ENCODE data around the gene HEY2.
"Not testable (repeated sequence)": the region's sequence is repeated elsewhere in the genome, so short reads cannot be mapped to it uniquely, and the experiment has no call there.

Gene HEY2

DNA sequence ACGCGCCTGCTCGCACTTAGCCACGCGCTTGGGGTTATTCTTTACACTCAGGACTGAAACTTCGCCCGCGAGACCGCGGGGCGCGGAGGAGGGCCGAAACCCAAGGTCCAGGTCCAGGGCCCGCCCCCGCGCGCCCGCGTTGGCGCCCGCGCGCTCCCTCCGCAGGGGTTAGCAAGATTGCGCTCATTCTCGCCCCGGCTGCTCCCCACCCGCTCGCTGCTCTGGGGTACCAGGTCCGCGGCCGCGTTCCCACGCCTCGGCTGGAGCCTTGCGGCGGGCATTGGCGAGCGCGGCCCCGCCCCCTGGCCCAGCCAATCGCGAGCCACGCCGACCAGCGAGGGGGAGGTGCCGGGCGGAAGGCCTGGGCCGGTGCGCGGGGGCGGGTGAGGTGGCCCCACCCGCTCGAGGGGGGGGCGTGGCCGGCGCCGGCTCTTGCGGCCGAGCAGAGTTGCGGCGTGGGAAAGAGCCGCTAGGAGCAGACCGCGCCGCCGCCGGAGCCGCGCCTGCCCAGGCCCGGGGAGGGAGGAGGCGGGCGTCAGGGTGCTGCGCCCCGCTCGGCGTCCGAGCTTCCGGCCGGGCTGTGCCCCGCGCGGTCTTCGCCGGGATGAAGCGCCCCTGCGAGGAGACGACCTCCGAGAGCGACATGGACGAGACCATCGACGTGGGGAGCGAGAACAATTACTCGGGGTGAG is at the start of gene HEY2:
Gene HEY2, plus strand, starts transcription at position 460 of the 692 bp plus-strand sequence. Its CDS starts 145 bp downstream, at position 605.
- peak; percentile 81 for DNase-seq (ENCODE audit: low spot score)

DNA sequence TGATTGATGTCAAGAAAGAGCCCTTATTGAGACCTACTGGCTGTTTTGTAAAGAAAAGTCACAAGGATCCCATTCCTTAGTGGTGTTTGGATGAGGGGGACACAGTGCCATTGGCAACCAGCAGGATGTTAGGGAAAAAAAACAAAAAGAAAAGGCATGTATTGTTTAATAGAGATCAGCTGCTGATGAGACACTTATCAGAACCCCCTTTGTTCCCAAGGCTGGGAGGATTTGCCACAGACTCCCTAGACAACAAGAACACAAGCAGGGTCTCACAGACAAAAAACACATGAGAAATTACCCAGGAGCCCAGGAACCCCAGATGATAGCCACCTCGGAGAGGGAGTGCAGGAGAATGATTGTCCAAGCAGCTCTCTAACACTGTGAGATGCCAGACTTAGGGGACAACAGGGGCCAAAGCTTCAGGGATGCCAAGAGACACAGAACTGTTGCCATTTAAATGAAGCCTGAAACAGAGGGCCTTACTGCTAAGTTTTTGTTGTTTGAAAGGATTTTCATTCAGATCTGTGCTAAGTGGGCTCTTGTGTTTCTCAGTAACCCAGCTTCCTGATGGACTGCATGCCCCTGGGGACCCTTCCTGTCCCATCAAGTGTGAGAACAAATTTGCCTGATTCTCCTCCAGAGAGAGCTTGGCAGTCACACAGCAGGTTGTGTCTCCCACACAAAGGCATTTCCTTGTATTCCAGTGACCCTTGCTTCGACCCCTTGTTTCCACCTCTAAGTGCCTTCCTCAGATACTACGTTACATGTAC is 48.7 kb upstream of the HEY2 start:
- no peak for DNase-seq (ENCODE audit: low spot score)

DNA sequence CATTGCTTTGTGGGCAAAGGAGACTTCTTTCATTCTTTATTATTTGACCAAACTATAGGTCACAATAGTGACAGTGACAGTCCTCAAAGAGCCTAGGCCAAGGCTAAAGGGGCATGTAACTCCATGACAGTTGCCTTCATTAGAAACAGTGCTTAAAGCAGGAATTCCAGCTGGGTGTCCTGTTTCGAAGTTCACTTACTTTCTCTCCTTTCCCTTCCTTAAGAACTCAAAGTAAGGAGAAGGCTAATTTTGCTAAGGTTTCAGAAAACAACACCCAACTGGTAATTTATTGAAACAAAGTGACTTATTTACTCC is 48.1 kb upstream of the HEY2 start:
- DNase-seq (ENCODE audit: low spot score): no peak

DNA sequence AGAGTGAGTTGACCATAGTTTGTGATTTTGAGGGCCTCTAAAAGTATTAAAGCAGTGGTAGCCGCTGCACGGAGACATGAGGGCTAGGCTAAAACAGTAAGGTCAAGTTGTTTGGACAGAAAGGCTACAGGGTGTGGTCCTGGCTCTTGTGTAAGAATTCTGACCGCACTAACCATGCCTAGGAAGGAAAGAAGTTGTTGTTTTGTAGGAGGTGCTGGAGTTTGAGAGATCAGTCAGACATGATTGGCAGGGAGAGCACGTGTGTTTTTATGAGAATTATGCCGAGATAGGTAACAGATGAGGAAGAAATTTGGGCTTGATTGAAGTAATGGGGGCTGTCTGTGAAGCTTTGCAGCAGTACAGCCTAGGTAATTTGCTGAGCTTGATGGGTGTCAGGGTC is 45.5 kb upstream of the HEY2 start:
- not testable (repeated sequence) for DNase-seq (ENCODE audit: low spot score)

DNA sequence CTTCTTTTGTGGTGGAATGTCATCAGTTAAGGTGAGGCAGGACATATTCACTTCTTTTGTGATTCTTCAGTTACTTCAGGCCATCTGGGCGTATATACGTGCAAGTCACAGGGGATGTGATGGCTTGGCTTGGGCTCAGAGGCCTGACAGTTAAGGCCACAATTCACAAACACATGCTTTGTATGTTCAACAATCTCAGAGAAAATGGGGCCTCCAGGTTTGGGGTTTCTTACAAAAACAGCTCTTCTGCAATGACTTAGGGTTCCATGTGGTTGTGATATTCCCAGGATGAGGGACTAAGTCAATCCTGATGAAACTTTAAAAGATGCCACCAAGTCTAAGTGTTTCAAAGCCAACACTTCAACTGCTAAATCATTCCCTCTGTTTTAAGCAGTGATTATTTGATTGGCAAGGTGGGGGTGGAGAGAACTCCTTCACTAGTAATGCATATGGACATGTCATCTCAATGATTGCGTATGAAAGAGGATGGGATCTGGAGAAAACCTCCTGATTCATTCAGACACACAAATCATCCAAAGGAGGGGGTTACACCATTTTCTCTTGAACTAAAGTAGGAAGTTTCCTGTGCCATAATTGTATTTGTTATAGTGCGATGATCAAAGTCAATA is 41.7 kb upstream of the HEY2 start:
- no peak for DNase-seq (ENCODE audit: low spot score)

DNA sequence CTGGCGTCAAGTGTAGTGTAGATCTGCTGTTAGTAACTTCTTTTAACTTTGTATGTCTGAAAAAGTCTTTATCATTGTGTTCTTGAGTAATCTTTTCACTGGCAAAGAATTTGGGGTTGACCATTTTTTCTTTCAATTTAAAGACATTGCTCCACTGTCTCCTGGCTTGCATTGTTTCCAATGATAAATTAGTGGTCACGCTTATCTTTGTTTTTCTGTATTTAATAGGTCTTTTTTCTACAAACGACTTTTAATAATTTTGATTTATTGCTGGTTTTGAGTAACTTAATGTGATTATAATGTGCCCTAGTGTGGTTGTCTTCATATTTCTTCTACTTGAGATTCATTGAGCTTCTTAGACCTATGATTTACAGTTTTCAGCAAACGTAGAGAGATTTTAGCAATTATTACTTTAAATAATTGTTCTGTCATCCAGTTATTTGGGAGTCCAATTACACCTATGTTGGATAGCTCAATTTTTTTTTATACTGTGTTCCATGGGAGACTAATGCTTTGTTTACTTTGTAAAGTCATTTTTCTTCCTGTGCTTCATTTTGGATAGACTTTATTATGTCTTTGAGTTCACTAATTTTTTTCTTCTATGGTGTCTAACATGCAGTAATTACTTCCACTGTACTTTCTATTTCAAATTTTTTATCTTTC is 38.3 kb upstream of the HEY2 start:
- no peak for DNase-seq (ENCODE audit: low spot score)

DNA sequence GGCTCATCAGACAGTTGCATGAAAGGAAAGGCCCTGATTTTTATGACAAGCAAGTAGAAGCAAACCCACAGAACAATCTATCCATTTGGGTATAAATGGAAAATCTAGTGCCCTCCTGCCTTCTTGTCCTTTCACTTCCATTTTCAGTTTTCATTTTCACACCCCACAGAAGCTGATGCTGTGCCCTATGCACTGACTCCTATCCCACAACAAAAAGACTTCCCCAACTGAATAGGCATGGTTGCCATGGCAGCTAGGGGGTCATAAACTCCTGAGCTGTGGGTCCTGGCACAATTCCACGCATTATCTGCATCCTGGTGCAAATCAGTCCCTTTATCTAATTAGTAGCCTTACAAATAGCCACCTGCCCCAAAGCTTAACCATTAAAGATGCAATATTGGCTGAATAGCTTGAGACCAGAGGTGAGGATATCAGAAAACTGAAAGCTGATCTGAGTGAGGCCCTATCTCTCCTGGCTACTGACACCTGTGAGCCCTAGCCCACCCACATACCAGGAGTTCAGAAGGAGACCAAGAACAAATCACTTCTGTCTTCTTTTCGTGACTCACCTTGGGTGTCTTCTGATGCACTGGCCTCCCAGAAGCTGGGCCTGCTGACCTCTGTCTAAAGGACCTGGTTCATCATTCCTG is 34.9 kb upstream of the HEY2 start:
- no peak for DNase-seq (ENCODE audit: low spot score)

DNA sequence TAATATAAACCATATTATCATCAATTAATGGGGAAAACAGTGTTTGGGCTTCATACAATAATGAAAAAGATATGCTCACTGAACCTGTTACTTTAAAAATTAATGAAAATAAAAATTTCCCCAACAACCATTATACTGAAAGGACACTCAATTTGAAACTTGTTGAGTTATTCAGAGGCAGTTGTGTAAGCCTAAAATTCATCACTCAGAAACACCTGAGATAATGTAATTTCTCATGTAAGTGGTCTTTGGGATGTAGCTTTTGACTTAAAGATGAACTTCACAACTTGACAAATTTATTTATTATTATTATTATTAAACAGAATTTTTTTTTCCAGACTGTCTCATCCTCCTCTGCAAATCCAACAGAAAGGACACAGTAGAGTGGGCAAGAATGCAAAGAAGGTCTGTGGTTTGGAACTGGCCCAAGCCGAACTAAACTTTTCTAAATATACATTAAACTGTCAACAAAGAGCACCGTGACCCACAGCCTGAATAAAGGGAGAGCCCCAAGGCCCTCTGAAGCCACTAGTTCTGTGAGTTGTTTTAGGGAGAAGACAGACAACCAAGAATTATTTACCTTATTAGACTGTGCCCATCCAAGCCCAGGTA is 32.2 kb upstream of the HEY2 start:
- DNase-seq (ENCODE audit: low spot score): no peak

DNA sequence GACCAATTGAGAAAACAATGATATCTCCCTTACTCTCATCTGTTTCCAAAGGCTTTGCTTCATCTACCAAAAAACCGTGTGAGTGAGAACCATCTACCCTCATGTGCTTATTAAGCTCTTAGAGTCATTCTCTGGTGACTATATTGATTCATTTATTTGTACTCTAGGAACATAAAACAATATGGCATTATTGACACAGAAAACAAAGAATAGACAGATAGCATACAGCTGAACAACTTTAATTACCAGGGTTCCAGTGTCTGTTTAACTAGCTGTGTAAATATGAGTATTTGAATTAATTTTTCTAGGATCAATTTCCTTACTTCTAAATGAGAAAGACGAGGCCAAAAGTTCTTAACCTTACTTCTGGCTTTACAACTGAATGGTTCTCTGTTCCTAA is 31.3 kb upstream of the HEY2 start:
- DNase-seq (ENCODE audit: low spot score): no peak

DNA sequence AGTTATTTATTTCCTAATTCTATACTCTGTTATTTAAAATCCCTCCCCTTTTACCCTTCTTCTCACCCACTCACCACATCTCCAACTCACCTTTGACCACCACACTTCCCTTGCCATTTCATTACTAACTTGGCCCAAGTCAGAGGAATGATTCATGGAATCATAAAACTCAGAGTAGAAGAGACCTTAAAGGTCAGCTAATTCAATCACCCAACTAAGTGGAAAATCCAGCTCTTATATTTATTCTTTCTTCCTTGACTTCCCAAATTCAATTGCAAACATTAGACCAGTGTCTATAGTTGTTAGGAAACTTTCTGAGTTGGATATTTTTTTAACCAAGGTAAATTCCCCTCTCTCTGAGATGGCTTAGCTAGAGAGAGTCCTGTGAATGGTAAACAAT is 26.5 kb upstream of the HEY2 start:
- DNase-seq (ENCODE audit: low spot score): no peak

DNA sequence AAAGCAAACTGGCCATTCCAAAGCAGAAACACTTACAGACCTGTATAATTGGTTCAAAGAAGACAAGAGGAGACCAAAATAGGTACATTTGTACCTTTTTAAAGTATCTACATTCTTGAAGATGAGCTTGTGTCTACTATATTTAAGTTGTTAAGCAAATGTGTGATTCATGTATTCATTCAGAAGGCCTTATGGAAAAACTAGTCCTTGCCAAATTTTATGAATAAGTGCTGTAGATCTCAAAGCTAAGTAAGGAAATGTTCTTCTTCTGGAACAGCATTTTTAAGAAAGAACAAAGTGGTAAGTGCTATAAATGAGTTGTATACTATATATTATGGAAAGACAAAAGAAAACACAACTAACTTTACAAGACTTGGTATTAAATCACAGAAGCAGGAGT is 22.2 kb upstream of the HEY2 start:
- DNase-seq (ENCODE audit: low spot score): no peak

DNA sequence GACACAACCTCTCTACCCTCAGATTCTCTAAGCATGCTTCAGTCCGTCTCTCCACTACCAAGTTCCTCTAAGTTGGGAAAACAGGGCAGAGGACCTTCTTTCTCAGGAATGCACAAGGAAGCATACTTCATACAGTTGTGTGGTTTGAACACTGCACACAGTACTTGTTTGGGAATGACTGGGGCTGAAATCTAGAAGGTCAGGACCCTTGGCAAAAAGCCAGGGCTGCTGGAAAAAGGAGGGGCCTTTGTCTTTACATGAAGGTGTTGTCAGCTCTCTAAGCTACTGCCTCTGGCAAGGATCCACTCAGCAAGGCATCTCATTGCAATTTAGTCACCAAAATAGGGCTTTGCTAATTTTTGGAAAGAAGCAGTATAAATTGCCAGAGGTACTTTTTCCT is 20.7 kb upstream of the HEY2 start:
- no peak for DNase-seq (ENCODE audit: low spot score)

DNA sequence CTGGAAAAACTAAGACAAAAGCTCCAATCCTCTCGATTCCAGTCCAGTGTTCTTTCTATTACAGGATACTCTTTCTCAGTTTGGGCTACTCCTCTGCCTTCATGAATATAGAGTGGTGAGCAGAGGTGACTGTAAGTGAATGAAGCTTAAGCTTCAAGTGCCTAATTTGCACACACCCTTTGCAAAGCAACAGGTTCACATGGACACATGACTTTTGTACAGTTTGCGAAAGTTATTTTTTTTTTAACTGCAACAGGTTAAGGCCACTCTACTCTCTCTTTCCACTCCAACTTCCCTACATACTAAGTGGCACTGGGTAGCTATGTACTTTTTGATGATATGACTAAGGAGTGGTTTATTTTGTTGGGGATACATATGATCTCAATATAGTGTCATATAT is 19.4 kb upstream of the HEY2 start:
- no peak for DNase-seq (ENCODE audit: low spot score)

DNA sequence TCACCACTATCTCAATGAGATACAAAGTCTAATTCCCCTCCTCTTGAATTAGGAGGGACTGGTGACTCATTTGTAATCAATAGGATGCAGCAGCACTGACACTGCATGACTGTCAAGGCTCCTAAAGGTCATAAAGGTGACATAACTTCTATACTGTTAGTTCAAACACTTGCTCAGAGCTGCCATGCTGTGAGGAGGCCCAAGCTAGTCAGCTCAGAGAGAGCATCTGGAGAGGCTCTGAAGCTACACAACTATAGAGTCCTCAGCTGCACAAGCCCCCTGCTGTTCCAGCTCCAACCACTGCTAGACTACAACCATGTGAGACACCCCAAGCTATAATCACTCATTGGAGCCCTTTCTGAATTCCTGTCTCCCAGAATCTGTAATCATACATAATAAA is 17.0 kb upstream of the HEY2 start:
- DNase-seq (ENCODE audit: low spot score): no peak

DNA sequence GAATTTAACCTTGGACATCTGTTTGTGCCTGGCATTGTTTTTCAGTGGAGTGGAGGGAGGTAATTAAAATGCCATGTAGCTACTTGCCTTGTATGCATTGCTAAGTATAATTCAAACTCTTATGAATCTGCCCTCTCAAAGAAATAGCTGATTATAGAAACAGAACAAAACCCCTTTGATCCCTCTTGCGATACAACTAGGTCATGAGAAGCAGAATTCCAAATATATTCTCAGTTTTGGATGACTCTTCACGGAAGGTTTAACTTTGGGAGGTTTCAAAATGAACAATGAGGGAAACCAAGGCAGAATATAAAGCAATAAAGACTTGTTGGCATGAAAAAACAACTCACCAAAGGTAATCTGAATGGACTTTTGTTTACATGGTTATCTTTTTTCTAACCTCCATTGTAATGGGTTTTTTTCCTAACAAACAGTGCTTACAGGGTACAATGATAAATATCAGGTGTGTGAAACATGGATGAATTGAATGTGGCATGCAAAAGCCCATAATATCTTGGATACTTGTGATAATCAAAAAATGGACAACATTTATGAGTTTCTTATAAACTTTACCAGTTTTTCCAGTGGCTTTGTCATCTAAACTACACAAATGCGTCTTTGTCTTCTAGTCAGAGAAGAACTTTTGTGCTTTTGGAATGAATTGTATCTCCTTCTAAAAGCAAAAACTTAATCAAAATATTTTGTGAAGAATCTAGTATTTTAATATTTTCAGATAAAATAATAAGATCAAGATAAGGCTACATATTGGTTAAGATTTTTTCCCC is 15.7 kb upstream of the HEY2 start:
- DNase-seq (ENCODE audit: low spot score): no peak

DNA sequence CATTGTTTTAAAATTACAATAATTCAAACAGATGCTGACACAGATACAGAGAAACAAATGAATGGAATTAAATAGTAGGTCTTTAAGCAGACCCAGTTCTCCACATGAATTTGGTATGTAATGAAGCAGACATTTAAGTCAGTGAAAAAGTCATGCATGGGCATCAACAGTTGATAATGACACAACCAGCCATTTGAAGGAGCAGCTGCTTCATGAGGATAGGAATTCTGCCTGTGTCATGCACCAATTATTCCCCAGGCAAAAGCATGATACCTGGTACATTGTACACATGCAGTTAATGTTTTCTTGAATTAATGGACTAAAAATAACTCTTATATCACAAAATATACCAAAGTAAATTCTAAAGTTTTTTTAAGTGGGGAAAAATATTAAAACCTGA is 11.2 kb upstream of the HEY2 start:
- no peak for DNase-seq (ENCODE audit: low spot score)

DNA sequence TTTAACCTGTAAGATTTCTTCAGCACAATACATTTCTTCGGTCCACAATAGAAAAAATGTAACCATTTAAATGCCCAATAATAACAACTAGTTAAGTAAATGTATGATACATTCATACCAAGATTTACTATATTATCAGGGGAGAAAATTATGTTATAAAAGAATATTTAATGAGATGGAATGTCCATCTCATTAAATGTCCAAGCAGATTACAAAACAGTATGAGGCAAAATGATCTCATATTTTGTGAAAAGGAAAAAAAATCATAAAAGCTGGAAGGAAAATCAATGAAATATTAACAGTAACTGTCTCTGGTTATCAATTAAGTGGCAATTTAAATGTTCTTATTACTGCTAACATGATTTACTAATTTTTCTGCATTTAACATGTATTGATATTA is 10.1 kb upstream of the HEY2 start:
- DNase-seq (ENCODE audit: low spot score): no peak

DNA sequence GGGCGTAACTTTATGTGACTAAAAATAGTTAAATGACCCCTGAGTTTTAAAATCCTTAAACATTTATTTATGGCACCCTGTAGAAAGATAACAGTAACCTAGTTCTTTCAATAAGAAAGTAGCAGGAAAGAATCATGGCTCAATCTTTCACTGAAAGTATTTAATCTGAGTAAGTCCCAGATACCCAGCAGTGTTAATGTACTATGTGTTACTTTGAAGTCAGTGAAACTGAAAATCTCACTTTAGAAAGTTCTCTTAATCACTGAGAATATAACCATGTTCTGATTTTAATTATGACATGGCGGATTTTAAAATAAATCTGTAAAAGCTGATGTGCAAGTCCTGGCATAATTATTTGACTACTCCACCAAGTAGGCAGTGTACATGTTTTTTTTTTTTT is 8.1 kb upstream of the HEY2 start:
- DNase-seq (ENCODE audit: low spot score): no peak

DNA sequence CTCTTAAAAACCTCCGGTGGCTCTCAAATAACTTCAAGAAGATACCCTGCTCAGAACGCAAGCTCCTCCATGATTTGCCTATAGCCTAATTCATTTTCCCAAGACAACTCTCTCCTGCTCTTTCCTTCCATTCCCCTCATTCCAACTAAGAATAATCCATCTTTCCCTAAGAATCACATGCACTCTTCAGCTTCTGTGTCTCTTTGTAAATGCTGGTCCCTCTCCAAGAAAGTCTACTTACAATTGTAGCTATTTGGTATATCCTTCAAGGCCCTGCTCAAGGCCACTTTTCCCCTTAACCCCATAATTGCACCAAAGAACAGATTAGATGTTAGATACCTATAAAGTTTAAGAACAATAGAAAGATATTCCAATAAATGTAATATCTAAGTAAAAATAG is 7.4 kb upstream of the HEY2 start:
- DNase-seq (ENCODE audit: low spot score): no peak

DNA sequence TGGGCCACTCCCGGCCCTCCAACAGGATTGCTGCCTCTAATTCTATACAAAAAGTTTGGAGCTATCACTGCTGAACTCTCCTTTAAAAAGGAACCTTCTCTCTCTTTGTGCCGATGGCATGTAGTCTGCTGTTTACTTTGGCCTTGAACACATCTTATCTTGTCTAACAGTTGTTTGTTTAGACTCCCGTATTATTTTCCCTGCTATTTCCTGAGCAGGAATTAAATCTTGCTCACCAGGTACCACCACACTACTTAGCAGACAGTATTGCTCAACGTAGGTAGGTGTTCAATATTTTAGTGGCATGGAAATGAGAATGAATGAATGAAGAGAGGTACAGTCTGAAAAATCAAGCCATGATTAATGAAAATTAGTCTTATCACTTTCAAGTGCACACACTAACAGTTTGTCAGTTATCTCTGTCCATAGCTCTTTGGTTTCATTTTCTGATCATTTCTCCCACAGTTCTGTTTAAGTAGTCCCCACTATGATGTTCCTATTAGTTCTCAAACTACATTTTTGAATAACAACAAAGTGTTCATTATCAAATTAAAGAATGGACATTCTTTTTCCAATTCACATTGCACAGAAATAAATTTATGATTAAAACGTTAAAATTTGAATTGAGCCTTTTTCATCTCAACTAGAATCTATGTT is 6.8 kb upstream of the HEY2 start:
- DNase-seq (ENCODE audit: low spot score): no peak

DNA sequence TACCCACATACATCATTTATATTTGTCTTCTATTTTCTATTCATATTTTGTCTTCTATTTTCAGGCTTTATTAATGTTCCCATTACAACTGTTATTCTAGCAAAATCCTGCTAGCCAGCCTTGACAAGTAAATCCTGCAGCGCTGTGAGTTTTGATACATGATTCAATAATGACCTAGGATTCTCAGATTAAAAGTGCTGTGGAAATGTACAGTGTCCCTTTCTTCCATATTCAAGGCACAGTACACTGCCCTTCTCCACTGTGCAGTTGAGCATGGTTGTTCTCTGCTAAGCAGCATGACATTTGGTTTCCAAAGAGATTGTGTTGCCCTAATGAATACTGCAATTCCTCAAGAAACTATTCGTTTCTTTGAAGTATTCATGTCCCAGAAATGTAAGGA is 5.8 kb upstream of the HEY2 start:
- DNase-seq (ENCODE audit: low spot score): no peak
